Natural killer cell (primary cell): ENCODE results near the gene TMEM185B. TPM values are rescaled to one million over a fixed set of nuclear protein-coding genes. Genes with fewer than 3 reads are reported as not detected.

Source experiments
- ATAC-seq, 3 donors: fragments of 150-1000 bp in 2 of 3; fragments of 200-7000 bp in 1 of 3; cut with Tn5 transposase; 1 replicate in 1 of 3; 2 replicates in 2 of 3; pipeline ENCODE4 v1.10.0; 2021; ENCODE audit warnings: mild to moderate bottlenecking in 2 of 3, moderate library complexity in 2 of 3
- DNase-seq, 2 donors: peaks; one replicate each; pipeline versions ENCODE4 v3.0.0 to v3.0.0-alpha.2; 2013 to 2021; ENCODE audit warnings: mixed read lengths in 1 of 2
- H3K27ac ChIP-seq: one replicate; pipeline ENCODE4 v1.5.1; 2013; ENCODE audit warnings: mild to moderate bottlenecking, low read length
- H3K27me3 ChIP-seq: one replicate; pipeline ENCODE4 v1.6.1; 2013; ENCODE audit warnings: low read length; ENCODE audit not compliant: control insufficient read depth, insufficient read depth
- H3K36me3 ChIP-seq: one replicate; pipeline ENCODE4 v1.6.1; 2013; ENCODE audit warnings: low read length; ENCODE audit not compliant: control insufficient read depth, insufficient read depth
- H3K4me1 ChIP-seq: one replicate; pipeline ENCODE4 v1.6.1; 2013; ENCODE audit warnings: low read length; ENCODE audit not compliant: control insufficient read depth, insufficient read depth
- H3K4me3 ChIP-seq: one replicate; pipeline ENCODE4 v1.5.1; 2013; ENCODE audit warnings: low read length
- H3K9me3 ChIP-seq: one replicate; pipeline ENCODE4 v1.6.1; 2013; ENCODE audit warnings: low read length; ENCODE audit not compliant: control insufficient read depth, insufficient read depth
- H3K27ac Mint-ChIP-seq, 2 donors: one replicate each; pipeline ENCODE4 v1.8.0; 2022; ENCODE audit warnings: mild to moderate bottlenecking in 2 of 2, mixed read lengths in 2 of 2, moderate library complexity in 1 of 2
- H3K27me3 Mint-ChIP-seq, 2 donors: one replicate each; pipeline ENCODE4 v1.8.0; 2022; ENCODE audit warnings: low read depth in 2 of 2, mixed read lengths in 2 of 2
- H3K36me3 Mint-ChIP-seq: one replicate; pipeline ENCODE4 v1.8.0; 2022; ENCODE audit warnings: mixed read lengths
- H3K4me1 Mint-ChIP-seq, 2 donors: one replicate each; pipeline ENCODE4 v1.8.0; 2022; ENCODE audit warnings: mixed read lengths in 2 of 2
- H3K4me3 Mint-ChIP-seq: one replicate; pipeline ENCODE4 v1.8.0; 2022; ENCODE audit warnings: mild to moderate bottlenecking, moderate library complexity, mixed read lengths
- H3K9me3 Mint-ChIP-seq, 2 donors: one replicate each; pipeline ENCODE4 v1.8.0; 2022; ENCODE audit warnings: mixed read lengths in 2 of 2
- WGBS: methylation state at CpG from one replicate; pipeline ENCODE4 v1.1.7; 2013; ENCODE audit warnings: missing lambda C conversion rate; ENCODE audit not compliant: insufficient coverage; 5-methylcytosine and 5-hydroxymethylcytosine counted together
- intact Hi-C: fragments of 100-400 bp; cut with micrococcal nuclease; formaldehyde crosslinking; loops from one replicate; pipeline ENCODE4 v1.14.2; 2022
- total RNA-seq, 4 donors: library from RNA; stranded (reverse); fragments of 120-200 nt in 1 of 4; gene quantifications; one replicate each; pipeline versions ENCODE4 v1.2.3 to v1.2.4, GENCODE V29; 2013 to 2022
- TF ChIP-seq, protein P1 (sequence below): fragments of 200-600 bp; IDR thresholded peaks from one replicate; pipeline ENCODE4 v1.8.0; 2022; ENCODE audit warnings: antibody characterized with exemption

Gene TMEM185B
- total RNA-seq, 3 donors from 2014 or later (not counting 1 experiment from before 2014, with no cell fraction given): 19.9 to 25.2 (median 19.9) TPM

DNA sequence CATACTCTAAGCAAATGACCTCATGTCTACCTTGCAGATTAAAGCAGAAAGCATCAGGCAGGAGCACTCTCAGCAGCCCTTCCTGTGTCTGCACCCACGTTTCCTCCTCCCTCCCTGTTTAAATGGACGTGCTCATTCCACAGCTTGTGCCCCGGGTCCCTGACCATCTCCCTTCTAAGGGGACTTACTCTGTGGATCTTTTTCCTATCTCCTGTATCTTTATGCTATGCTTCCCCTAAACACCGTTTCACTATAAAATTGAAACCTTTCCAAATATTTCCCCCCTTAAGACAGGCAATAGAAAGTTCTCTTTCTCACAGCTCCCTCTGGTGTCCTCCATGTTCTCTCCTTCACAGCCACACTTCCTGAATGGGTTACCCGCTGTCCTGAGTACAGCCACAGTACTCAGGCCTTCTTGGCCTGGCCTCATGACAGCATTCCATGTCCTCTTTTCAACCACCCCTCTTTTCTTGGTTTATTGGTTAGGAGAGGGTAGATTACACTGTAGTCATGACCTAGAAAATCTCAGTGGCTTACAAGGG, 41.1 kb downstream of the TMEM185B start:
- DNase-seq: peak in 1 of 2 donors; percentile 37

DNA sequence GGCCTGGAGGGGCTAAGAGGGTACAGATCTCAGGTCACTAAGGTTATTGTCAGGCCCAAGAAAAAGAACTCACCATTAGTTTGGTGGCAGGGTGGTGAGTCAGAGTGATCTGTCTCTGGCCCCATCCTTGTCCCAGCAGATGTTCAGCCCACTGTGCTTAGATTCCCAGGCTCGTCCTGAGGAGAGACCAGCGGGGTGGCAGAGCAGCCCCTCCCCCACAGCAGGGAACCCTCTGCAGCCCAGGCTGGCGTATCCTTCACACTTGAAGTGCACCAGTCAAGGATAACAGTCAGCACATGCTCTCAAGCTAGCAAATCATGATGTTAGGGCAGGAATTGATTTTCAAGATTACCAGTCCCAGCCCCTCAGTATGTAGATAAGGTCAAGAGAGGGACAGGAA, 43.1 kb downstream of the TMEM185B start:
- Histone ChIP-seq H3K9me3 (no peaks in the 10 kb centered on the region), H3K27me3 (no peaks in the 10 kb centered on the region), H3K4me1 (peaks cover 36% of the 10 kb centered on the region), H3K36me3 (no peaks in the 10 kb centered on the region), H3K27ac (no peak overlapping the region), H3K4me3 (no peak overlapping the region)
- Mint-ChIP-seq H3K4me1 (peaks cover 45 to 61% of the 10 kb centered on the region in 2 donors), H3K27me3 (peaks cover under 1 to 2% of the 10 kb centered on the region in 2 donors), H3K36me3 (peaks cover 2% of the 10 kb centered on the region), H3K27ac (peak overlapping the region; percentile 9 to 63), H3K9me3 (no peaks in the 10 kb centered on the region), H3K4me3 (no peak overlapping the region)
- DNase-seq: no peak
- TF ChIP-seq, protein P1, sequence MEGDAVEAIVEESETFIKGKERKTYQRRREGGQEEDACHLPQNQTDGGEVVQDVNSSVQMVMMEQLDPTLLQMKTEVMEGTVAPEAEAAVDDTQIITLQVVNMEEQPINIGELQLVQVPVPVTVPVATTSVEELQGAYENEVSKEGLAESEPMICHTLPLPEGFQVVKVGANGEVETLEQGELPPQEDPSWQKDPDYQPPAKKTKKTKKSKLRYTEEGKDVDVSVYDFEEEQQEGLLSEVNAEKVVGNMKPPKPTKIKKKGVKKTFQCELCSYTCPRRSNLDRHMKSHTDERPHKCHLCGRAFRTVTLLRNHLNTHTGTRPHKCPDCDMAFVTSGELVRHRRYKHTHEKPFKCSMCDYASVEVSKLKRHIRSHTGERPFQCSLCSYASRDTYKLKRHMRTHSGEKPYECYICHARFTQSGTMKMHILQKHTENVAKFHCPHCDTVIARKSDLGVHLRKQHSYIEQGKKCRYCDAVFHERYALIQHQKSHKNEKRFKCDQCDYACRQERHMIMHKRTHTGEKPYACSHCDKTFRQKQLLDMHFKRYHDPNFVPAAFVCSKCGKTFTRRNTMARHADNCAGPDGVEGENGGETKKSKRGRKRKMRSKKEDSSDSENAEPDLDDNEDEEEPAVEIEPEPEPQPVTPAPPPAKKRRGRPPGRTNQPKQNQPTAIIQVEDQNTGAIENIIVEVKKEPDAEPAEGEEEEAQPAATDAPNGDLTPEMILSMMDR: no peak
- no peak for ATAC-seq
- 95% methylated on average over 3 of the region's 3 CpGs for WGBS
- intact Hi-C loops: no loop called here

More for the DNA sequence above, 41.1 kb downstream of the TMEM185B start:
- no peaks in the 10 kb centered on the region for H3K36me3 ChIP-seq
- Mint-ChIP-seq H3K27ac (peak overlapping the region; percentile 91 to 92), H3K4me3 (peak overlapping the region; percentile 86), H3K27me3 (peaks cover 8 to 11% of the 10 kb centered on the region in 2 donors), H3K36me3 (peaks cover 9% of the 10 kb centered on the region), H3K9me3 (no peaks in the 10 kb centered on the region), H3K4me1 (peaks cover 43 to 52% of the 10 kb centered on the region in 2 donors)
- intact Hi-C loops: no loop called here
- no peaks in the 10 kb centered on the region for H3K27me3 ChIP-seq
- 8% methylated on average over 5 of the region's 5 CpGs for WGBS
- H3K27ac ChIP-seq: peak overlapping the region; percentile 57
- peaks cover 28% of the 10 kb centered on the region for H3K4me1 ChIP-seq
- no peaks in the 10 kb centered on the region for H3K9me3 ChIP-seq
- TF ChIP-seq, protein P1: no peak
- ATAC-seq: peak in 2 of 3 donors; percentile 19 to 36
- H3K4me3 ChIP-seq: no peak overlapping the region

DNA sequence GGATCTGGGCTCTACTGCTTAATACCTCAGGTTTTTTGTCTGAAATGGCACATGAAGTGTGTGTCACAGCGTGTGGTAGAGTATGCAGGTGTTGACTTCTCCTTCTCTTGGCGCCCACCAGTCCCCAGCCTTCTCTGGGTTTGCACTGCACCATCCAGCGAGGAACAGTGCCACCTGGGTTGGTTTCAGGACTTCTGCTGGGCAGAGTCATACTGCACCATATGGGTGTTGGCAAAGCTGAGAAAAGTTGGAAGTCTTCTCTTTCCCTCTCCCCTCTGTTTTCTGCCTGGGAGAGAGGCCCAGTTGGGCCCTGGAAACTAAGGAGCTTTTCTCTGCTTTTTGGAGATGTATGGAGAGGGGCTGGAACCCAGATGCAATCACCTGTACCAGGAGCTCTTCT, 43.8 kb downstream of the TMEM185B start:
- no peaks in the 10 kb centered on the region for H3K27me3 ChIP-seq
- TF ChIP-seq, protein P1: no peak
- Mint-ChIP-seq H3K9me3 (no peaks in the 10 kb centered on the region), H3K4me1 (peaks cover 44 to 61% of the 10 kb centered on the region in 2 donors), H3K4me3 (no peak overlapping the region), H3K27ac (peak overlapping the region; percentile 9 to 63), H3K27me3 (no peaks in the 10 kb centered on the region), H3K36me3 (no peaks in the 10 kb centered on the region)
- 98% methylated on average over 3 of the region's 3 CpGs for WGBS
- no peaks in the 10 kb centered on the region for H3K9me3 ChIP-seq
- DNase-seq: no peak
- H3K27ac ChIP-seq: no peak overlapping the region
- no peaks in the 10 kb centered on the region for H3K36me3 ChIP-seq
- ATAC-seq: no peak
- H3K4me1 ChIP-seq: peaks cover 36% of the 10 kb centered on the region
- intact Hi-C loops: loop anchor here (5.0 kb wide), 2 partner anchors 72 to 252 kb away; no protein-coding TSS in a partner anchor
- H3K4me3 ChIP-seq: no peak overlapping the region
